NCI-H510A treated with DMSO at 0.1 percent for 48 hours (cell line): ENCODE data around the gene LIX1L.

ENCODE experiments used
- DNase-seq: peaks from one replicate; lab custom pipeline; 2025; lab: John Stamatoyannopoulos, UW

LIX1L gene

GRCh38 chr1:145957443-145958319, at the start of gene LIX1L:
Gene LIX1L (minus strand): TSS chr1:145958017. CDS start chr1:145957927, 90 bp downstream.
- peak; percentile 91 for DNase-seq

- DNase-seq, result no peak
These were observed 43.9 kb upstream of the LIX1L start for GRCh38 chr1:146001709-146002108.

GRCh38 chr1:145999321-146000024, 41.7 kb upstream of the LIX1L start:
- peak; percentile 77 for DNase-seq

- DNase-seq, result no peak
These were observed 39.9 kb upstream of the LIX1L start for GRCh38 chr1:145997718-145998023.

- DNase-seq, result no peak
These were observed 39.4 kb upstream of the LIX1L start for GRCh38 chr1:145997016-145997717.

GRCh38 chr1:145996433-145997015, 38.7 kb upstream of the LIX1L start, which contains the start of gene TXNIP:
Gene TXNIP (minus strand): TSS chr1:145996579. CDS start chr1:145996266, 313 bp downstream.
- peak; percentile 95 for DNase-seq

- no peak for DNase-seq
These were observed 38.2 kb upstream of the LIX1L start for GRCh38 chr1:145995964-145996432.

GRCh38 chr1:145995148-145995881, 37.5 kb upstream of the LIX1L start:
- no peak for DNase-seq

- no peak for DNase-seq
These were observed 36.7 kb upstream of the LIX1L start for GRCh38 chr1:145994391-145995120.

- DNase-seq, result no peak
These were observed 36.0 kb upstream of the LIX1L start for GRCh38 chr1:145993618-145994390.

GRCh38 chr1:145992958-145993617, 35.3 kb upstream of the LIX1L start:
- DNase-seq, result no peak

- DNase-seq, result no peak
These were observed 34.7 kb upstream of the LIX1L start for GRCh38 chr1:145992502-145992936.

- no peak for DNase-seq
These were observed 34.1 kb upstream of the LIX1L start for GRCh38 chr1:145991735-145992412.

- DNase-seq, result no peak
These were observed 32.5 kb upstream of the LIX1L start for GRCh38 chr1:145990249-145990855.

GRCh38 chr1:145988773-145989172, 31.0 kb upstream of the LIX1L start:
- DNase-seq, result no peak

GRCh38 chr1:145987926-145988325, 30.1 kb upstream of the LIX1L start:
- no peak for DNase-seq

- DNase-seq, result no peak
These were observed 28.7 kb upstream of the LIX1L start for GRCh38 chr1:145986551-145986950.
